Measurements from ENCODE around the gene KPNA1. TPM values are rescaled to one million over a fixed set of nuclear protein-coding genes. Genes with fewer than 3 reads are reported as not detected.
A peak's percentile ranks its signal among the peaks of the same experiment; 100 is the strongest.

Gene KPNA1
- polyA plus RNA-seq, 1 donor = 49.2 TPM

GRCh38 chr3:122415762-122416654, 98.7 kb downstream of the KPNA1 start, which contains the start of gene WDR5B:
WDR5B (minus strand) TSS chr3:122416062; CDS start chr3:122415528, 534 bp downstream.
- peak; percentile 96 for DNase-seq (ENCODE audit: low read depth)

DNA sequence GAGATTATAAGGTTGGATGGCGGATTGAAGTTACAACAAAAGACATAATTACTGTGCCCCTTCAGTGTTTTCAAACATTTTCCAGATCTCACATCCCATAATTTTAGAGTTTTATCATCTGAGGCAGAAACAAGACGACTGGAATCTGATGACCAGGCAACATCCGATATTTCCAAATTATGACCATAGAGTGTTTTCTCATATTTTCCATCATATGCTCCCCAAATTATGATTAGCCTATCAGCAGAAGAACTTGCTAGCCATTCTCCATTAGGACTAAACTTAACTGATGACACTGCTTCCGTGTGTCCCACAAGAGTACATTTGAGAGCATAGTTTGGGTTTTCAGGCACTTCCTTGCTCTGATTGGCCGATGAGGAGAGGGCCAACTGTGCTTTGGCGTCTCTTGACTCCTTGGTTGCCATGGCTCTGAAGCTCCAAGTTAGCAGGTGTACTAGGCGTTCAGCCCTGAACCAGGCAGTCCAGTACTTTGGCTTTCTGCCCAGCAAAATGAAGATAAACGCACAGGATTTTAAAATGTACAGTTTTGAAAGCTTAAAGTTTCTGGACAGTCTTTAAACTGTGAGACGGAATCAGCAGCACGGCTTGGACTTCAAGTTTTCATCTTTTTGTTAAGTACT, 99.5 kb downstream of the KPNA1 start:
- no peak for DNase-seq (ENCODE audit: low read depth)

DNA sequence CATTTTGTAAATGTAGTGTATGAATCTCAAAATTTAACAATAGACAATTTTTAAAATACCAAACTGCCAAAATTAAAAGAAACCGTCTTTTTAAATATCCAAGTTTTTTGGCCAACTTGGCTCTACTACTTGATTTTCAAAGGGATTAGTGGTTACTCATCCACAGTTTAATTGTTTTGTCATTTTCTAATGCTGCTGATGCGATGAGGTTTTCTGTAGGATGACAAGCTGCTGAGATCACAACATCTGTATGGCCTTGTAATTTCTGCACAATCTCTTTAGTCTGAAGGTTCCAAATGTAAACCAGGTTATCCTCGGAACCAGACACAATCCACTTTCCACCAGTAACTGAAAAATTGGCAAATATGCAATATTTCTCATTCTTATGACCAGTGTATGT, 100.3 kb downstream of the KPNA1 start:
- no peak for DNase-seq (ENCODE audit: low read depth)

- DNase-seq (ENCODE audit: low read depth) = no peak
These were observed 104.1 kb downstream of the KPNA1 start for GRCh38 chr3:122410639-122411038.

- no peak for DNase-seq (ENCODE audit: low read depth)
These were observed 104.6 kb downstream of the KPNA1 start for GRCh38 chr3:122410111-122410510.

DNA sequence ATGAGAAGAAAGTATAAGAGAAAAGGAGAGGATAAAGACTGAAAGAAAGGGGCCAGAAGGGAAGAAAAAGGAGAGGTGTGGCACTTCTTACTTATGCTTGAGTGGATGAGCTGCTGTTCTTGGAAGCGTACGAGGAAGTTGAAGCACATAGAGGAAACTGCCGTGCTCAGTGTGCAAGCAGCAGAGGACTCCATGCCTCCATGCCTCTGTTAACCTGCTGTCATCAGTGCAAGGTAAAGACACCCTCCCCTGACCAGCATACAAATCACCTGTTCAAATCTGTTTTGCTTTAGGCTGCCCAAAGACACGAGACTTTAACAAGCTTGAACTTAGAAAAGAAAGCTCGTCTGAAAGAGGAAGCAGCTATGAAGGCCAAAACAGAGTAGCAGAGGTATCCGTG, 105.3 kb downstream of the KPNA1 start:
- DNase-seq (ENCODE audit: low read depth) = no peak

- no peak for DNase-seq (ENCODE audit: low read depth)
These were observed 106.8 kb downstream of the KPNA1 start for GRCh38 chr3:122407946-122408345.

DNA sequence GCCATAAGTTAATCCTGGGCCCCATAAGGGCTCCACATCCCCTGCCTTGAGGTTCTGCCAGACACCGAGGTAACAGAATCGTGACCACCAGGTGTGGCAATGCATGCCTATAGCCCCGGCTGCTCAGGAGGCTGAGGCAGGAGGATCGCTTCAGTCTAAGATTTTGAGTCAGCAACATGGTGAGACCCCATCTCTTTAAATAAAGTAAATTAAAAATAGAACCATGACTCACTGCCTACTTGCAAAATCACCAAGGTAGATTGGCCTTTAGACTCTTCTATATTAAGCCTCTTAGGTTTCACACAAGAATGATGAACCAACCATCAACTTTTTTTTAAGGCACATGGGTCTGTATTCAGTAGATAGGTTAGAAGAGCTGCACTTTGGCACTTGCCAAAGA, 108.5 kb downstream of the KPNA1 start:
- no peak for DNase-seq (ENCODE audit: low read depth)

- no peak for DNase-seq (ENCODE audit: low read depth)
These were observed 109.7 kb downstream of the KPNA1 start for GRCh38 chr3:122405015-122405414.

GRCh38 chr3:122403489-122403888, 111.2 kb downstream of the KPNA1 start:
- no peak for DNase-seq (ENCODE audit: low read depth)

GRCh38 chr3:122398920-122399319, 115.8 kb downstream of the KPNA1 start:
- no peak for DNase-seq (ENCODE audit: low read depth)

GRCh38 chr3:122397201-122397600, 117.5 kb downstream of the KPNA1 start:
- no peak for DNase-seq (ENCODE audit: low read depth)

GRCh38 chr3:122396511-122396910, 118.2 kb downstream of the KPNA1 start:
- DNase-seq (ENCODE audit: low read depth) = no peak

- DNase-seq (ENCODE audit: low read depth) = no peak
These were observed 119.2 kb downstream of the KPNA1 start for GRCh38 chr3:122395582-122395981.

- DNase-seq (ENCODE audit: low read depth) = no peak
These were observed 120.6 kb downstream of the KPNA1 start for GRCh38 chr3:122394173-122394572.

DNA sequence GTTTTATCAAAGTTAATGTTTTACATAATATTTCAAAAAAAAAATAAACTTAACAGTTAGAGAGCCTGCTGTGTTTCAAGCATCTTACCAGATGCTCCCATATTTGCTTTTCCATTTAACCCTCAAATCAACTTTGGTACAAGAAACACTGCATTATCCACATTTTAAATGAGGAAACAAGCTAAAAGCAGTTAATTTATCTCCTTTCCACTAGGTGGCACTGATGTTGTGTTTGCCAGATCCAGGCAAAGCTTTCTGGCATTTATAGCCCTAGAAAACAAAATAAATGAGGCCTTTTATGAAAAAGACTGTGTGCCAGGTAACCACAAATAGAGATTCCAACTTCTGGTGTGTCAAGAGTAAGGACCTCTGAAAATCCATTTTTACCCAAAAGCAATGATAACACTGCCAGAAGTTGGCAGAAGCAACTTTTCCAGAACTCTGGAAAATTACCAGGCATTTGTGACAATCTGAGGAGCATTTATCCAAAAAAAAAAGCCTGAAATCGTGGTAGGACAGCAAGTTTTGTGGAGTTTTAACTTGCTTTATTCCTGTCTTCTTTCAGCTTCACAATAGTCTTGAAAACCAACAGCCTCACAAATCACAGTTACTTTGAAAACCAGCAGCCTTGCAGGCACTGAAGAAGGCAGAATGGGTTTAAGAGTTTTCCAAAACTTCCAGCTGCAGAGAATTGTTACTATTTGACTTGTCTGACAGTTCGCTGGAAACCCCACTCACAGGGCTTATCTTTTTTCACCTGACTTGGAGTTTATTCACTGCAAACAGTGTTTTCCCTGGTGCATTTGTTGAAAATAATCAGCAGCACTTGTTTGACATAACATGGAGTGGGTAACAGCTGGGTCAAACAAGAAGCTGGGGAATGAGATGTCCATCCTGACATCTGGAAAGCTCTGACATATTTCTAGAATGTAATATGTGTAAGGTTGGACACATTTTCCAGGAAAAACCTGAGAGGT, 121.6 kb downstream of the KPNA1 start:
- no peak for DNase-seq (ENCODE audit: low read depth)

DNA sequence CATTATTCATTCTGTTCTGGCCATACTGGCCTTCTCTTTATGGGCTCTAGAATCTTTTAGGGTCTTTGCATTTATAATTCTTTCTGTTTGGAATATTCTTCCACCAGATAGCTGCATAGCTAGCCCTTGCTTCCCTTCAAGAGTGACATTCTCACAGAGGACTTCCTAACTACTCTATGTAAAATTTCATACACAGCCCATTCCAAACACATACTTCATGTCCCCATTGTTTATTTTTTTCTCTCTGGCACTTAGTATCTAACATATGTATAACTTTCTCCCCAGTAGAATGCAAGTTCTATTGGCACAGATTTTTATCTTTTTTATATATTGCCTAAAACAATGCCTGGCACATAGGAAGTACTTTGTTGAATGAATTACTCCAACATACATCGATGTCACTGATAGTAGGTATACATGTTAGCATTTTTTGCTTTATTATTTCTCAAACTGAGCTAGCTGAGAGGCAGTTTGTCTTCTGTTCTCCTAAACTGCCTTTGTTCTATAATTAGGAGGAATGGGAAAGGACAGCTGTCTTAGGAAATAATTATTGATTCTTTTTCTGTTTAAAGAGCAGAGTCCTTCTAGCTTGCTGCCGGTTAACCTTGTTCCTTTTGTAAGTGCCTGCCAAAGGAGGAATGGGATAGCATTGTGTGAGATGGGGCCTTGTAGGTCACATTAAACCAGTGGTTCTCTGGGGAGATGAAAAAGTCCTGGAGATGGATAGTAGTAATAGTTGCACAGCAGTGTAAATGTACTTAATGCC, 122.9 kb downstream of the KPNA1 start:
- no peak for DNase-seq (ENCODE audit: low read depth)

GRCh38 chr3:122390665-122391064, 124.1 kb downstream of the KPNA1 start:
- no peak for DNase-seq (ENCODE audit: low read depth)

DNA sequence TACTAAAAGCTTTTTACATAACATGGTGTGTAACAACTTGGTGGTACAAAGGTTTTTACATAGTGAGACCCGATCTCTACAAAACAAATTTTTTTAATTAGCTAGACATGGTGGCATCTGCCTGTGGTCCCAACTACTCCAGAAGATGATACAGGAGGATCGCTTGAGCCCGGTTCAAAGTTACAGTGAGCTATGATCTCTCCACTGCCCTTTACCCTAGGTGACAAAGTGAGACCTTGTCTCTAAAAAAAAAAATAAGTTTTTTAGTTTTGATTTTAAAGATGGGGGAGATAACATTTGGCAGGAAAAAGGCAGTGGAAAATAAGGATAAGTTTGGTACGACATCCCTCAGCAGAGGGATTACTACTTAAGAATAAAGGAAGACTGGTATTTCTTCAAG, 124.8 kb downstream of the KPNA1 start:
- no peak for DNase-seq (ENCODE audit: low read depth)

GRCh38 chr3:122389197-122389596, 125.5 kb downstream of the KPNA1 start:
- no peak for DNase-seq (ENCODE audit: low read depth)

GRCh38 chr3:122387709-122388108, 127.0 kb downstream of the KPNA1 start:
- DNase-seq (ENCODE audit: low read depth) = no peak

All from forelimb muscle (tissue), 1 donor.